Fibroblast of gingiva (primary cell): ENCODE results near the gene TBCB.
"Not testable (repeated sequence)": the region's sequence is repeated elsewhere in the genome, so short reads cannot be mapped to it uniquely, and the experiment has no call there.

Experiments
- DNase-seq: peaks from one replicate; pipeline ENCODE4 v3.0.0-alpha.2; 2011; ENCODE audit warnings: low read depth

TBCB gene

GRCh38 chr19:36115453-36116343 lies at the start of gene TBCB:
Gene TBCB (plus strand): TSS chr19:36115468. CDS start chr19:36115561, 93 bp downstream.
- DNase-seq = no peak

- no peak for DNase-seq
Observed at GRCh38 chr19:36067681-36068080, 47.6 kb upstream of the TBCB start.

- not testable (repeated sequence) for DNase-seq
Observed at GRCh38 chr19:36068810-36069499, 46.3 kb upstream of the TBCB start.

- DNase-seq = no peak
Observed at GRCh38 chr19:36072081-36072480, 43.2 kb upstream of the TBCB start.

- no peak for DNase-seq
Observed at GRCh38 chr19:36073121-36073876, 42.0 kb upstream of the TBCB start.

- no peak for DNase-seq
Observed at GRCh38 chr19:36079389-36079945, 35.8 kb upstream of the TBCB start.

GRCh38 chr19:36081385-36081784 lies 33.9 kb upstream of the TBCB start:
- no peak for DNase-seq

- DNase-seq = peak; percentile 10
Observed at GRCh38 chr19:36081894-36082293, 33.4 kb upstream of the TBCB start.

GRCh38 chr19:36082916-36083315 lies 32.4 kb upstream of the TBCB start:
- no peak for DNase-seq

- no peak for DNase-seq
Observed at GRCh38 chr19:36084231-36085009, 30.8 kb upstream of the TBCB start.

- DNase-seq = no peak
Observed at GRCh38 chr19:36086326-36086725, 28.9 kb upstream of the TBCB start.

GRCh38 chr19:36089847-36090246 lies 25.4 kb upstream of the TBCB start:
- DNase-seq = no peak

GRCh38 chr19:36090910-36091695 lies 24.2 kb upstream of the TBCB start:
- DNase-seq = no peak

- DNase-seq = no peak
Observed at GRCh38 chr19:36092566-36092965, 22.7 kb upstream of the TBCB start.

- DNase-seq = no peak
Observed at GRCh38 chr19:36093146-36093662, 22.1 kb upstream of the TBCB start.

- DNase-seq = no peak
Observed at GRCh38 chr19:36093687-36094086, 21.6 kb upstream of the TBCB start.

- DNase-seq = no peak
Observed at GRCh38 chr19:36097036-36097435, 18.2 kb upstream of the TBCB start.

- no peak for DNase-seq
Observed at GRCh38 chr19:36099166-36099785, 16.0 kb upstream of the TBCB start.

GRCh38 chr19:36100476-36100875 lies 14.8 kb upstream of the TBCB start:
- DNase-seq = no peak
